Activated CD4-positive, alpha-beta T cell treated with anti-CD3 and anti-CD28 coated beads for 36 hours (primary cell): ENCODE results near the gene NUP153. TPM values are rescaled to one million over a fixed set of nuclear protein-coding genes. Genes with fewer than 3 reads are reported as not detected.
"Not testable (repeated sequence)": the region's sequence is repeated elsewhere in the genome, so short reads cannot be mapped to it uniquely, and the experiment has no call there.

Experiments used
- ATAC-seq: fragments of 200-7000 bp; cut with Tn5 transposase; one replicate; pipeline ENCODE4 v1.10.0; 2021; ENCODE audit warnings: mild to moderate bottlenecking, moderate library complexity
- CTCF ChIA-PET: fragments of 350-600 bp; sonication (Branson Sonifier 250); formaldehyde crosslinking; loops from one replicate; lab custom pipeline; 2021; ENCODE audit warnings: antibody characterized with exemption; lab: Charles Lee
- POLR2A ChIA-PET: fragments of 350-600 bp; sonication (Branson Sonifier 250); formaldehyde crosslinking; loops from one replicate; lab custom pipeline; 2021; ENCODE audit warnings: antibody characterized with exemption, inconsistent platforms; lab: Charles Lee
- DNase-seq: peaks from one replicate; pipeline ENCODE4 v3.0.0-alpha.2; 2020
- H3K27ac Mint-ChIP-seq: one replicate; pipeline ENCODE4 v1.8.0; 2021; ENCODE audit warnings: mixed read lengths
- H3K27me3 Mint-ChIP-seq: one replicate; pipeline ENCODE4 v1.8.0; 2021; ENCODE audit warnings: mixed read lengths
- H3K36me3 Mint-ChIP-seq: one replicate; pipeline ENCODE4 v1.8.0; 2021; ENCODE audit warnings: low read depth, mixed read lengths
- H3K4me1 Mint-ChIP-seq: one replicate; pipeline ENCODE4 v1.8.0; 2021; ENCODE audit warnings: mixed read lengths
- H3K4me3 Mint-ChIP-seq: one replicate; pipeline ENCODE4 v1.8.0; 2021; ENCODE audit warnings: mild to moderate bottlenecking, moderate library complexity, mixed read lengths
- H3K9me3 Mint-ChIP-seq: one replicate; pipeline ENCODE4 v1.8.0; 2021; ENCODE audit warnings: low read depth, mixed read lengths
- intact Hi-C, 2 experiments: fragments of 100-400 bp; cut with DNase I in 1 of 2; cut with micrococcal nuclease in 1 of 2; formaldehyde crosslinking; loops; one replicate each; pipeline versions ENCODE4 v1.14.2 to v1.15.1; 2022 to 2024; cut with DNase I, micrococcal nuclease
- total RNA-seq, 2 experiments: library from RNA; stranded (reverse); gene quantifications; one replicate each; pipeline ENCODE4 v1.2.3, GENCODE V29; 2021

The NUP153 gene
- total RNA-seq, 2 experiments from 2014 or later: 81.0 to 99.8 TPM

DNA sequence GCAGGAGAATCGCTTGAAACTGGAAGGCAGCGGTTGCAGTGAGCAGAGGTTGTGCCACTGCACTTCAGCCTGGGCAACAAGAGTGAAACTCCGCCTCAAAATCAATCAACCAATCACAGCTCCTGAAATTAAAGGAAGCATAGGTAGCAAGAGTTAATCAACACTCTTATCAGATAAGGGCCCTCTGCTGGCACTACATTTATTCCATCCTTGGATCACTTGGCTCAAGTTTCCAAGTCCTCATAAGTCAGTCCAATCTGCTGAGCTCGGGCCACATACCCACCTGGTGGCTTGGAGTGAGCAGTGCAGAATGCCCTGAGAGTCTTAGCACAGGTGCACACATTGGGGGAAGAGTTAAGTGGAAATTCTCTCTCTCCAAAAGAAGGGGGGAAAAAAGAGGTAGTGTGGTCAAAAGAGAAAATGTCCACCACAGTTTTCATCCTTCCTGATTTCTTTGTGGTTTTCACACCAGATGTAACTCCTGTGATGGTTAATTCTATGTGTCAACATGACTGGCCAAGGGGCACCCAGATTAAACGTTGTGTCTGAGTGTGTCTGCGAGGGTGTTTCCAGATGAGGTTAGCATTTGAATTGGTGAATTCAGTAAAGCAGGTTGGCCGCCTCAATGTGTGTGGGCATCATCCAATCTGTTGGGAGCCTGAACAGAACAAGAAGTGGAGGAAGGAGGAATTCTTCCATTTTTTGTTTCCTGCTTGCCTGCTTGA, 120.8 kb downstream of the NUP153 start:
- ChIA-PET POLR2A (no interaction called here), CTCF (interaction anchor here (0.7 to 1.5 kb wide), 2 partner anchors 20 to 228 kb away, joined by 3 to 4 read pairs; no protein-coding TSS in a partner anchor)
- no peak for ATAC-seq

DNA sequence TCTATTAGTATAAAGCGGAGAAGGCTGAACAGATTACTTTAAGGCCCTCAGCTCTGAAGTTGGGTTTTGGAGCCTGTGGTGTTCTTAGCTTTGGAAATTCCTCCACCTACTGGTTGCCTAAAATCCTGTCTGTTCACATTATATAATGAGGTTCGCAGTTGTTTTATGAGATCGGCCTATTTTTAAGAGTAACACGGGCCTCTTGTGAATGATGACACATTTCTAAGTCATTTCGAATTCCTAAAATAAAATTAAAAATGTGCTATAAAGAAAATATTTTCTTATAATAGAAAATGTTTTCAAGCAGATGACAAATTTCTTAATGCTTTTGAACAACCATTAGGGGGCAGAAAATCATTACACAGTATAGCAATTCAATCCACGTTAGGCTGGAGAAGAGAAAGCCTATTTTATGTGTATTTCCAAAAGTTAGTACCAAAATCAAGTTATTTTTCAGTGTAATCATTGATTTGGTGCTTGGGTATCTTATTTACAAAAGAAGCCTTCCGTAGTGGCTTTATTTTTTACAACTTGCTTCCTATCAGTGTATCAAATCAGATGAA, 122.4 kb downstream of the NUP153 start:
- Mint-ChIP-seq H3K4me3 (no peak overlapping the region), H3K27me3 (peaks cover 5% of the 10 kb centered on the region), H3K36me3 (no peaks in the 10 kb centered on the region), H3K4me1 (peaks cover 12% of the 10 kb centered on the region), H3K27ac (no peak overlapping the region), H3K9me3 (peaks cover 4% of the 10 kb centered on the region)
- POLR2A ChIA-PET: no interaction called here
- CTCF ChIA-PET: interaction anchor here (0.5 to 1.2 kb wide), 20 partner anchors 9 to 1012 kb away, joined by 3 to 6 read pairs (median 3); no protein-coding TSS in a partner anchor
- ATAC-seq (peak; percentile 56), DNase-seq (no peak)
- intact Hi-C loops: loop anchor here (1.0 to 5.0 kb wide), 5 partner anchors 79 to 428 kb away; partner anchors contain the start of gene RBM24 (in 1 of the 2)

More for the DNA sequence above, 120.8 kb downstream of the NUP153 start:
- Mint-ChIP-seq H3K27me3 (peaks cover 4% of the 10 kb centered on the region), H3K4me1 (peaks cover 18% of the 10 kb centered on the region), H3K4me3 (no peak overlapping the region), H3K36me3 (no peaks in the 10 kb centered on the region), H3K9me3 (peaks cover 4% of the 10 kb centered on the region), H3K27ac (no peak overlapping the region)
- DNase-seq: peak; percentile 18
- intact Hi-C loops: no loop called here

DNA sequence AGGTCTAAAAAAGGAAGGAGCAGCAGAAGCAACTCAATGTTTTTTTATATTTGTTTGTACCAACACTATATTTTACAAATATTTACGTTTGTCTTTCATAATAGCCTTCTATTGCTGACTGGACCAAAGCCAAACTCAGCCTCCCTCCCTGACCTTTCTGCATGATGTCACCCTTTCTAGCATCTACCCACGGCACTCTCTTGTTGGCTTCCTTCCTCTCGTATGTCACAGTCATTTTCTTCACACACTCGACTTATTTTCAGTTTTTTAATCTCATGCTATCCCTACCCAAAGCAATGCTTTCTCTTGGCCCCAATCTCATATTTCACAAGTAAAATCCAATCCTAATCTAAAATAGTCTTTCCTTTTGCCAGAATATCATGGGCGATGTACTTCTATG, 122.9 kb downstream of the NUP153 start:
- H3K27ac Mint-ChIP-seq: no peak overlapping the region
- H3K9me3 Mint-ChIP-seq: peaks cover 4% of the 10 kb centered on the region
- peaks cover 7% of the 10 kb centered on the region for H3K4me1 Mint-ChIP-seq
- POLR2A ChIA-PET: no interaction called here
- DNase-seq (peak; percentile 18), ATAC-seq (peak; percentile 24)
- no peaks in the 10 kb centered on the region for H3K36me3 Mint-ChIP-seq
- CTCF ChIA-PET: interaction anchor here (0.5 to 1.2 kb wide), 19 partner anchors 8 to 1012 kb away, joined by 3 to 6 read pairs (median 3); no protein-coding TSS in a partner anchor
- intact Hi-C loops: loop anchor here (1.0 to 5.0 kb wide), 5 partner anchors 79 to 428 kb away; partner anchors contain the start of gene RBM24 (in 1 of the 2)
- H3K27me3 Mint-ChIP-seq: peaks cover 5% of the 10 kb centered on the region
- no peak overlapping the region for H3K4me3 Mint-ChIP-seq

DNA sequence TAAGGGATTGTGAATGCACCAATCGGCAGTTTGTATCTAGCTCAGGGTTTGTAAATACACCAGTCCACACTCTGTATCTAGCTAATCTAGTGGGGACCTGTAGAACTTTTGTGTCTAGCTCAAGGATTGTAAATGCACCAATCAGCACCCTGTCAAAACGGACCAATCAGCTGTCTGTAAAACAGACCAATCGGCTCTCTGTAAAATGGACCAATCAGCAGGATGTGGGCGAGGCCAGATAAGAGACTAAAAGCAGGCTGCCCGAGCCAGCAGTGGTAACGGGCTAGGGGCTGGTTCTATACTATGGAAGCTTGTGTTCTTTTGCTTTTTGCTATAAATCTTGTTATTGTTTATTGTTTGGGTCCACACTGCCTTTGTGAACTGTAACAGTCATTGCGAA, 125.4 kb downstream of the NUP153 start:
- CTCF ChIA-PET: interaction anchor here (0.9 to 1.7 kb wide), 4 partner anchors 9 to 223 kb away, joined by 3 to 4 read pairs (median 4); no protein-coding TSS in a partner anchor
- H3K4me3 Mint-ChIP-seq, H3K36me3 Mint-ChIP-seq, POLR2A ChIA-PET, H3K4me1 Mint-ChIP-seq, H3K27ac Mint-ChIP-seq, H3K27me3 Mint-ChIP-seq, ATAC-seq: not testable (repeated sequence)
- DNase-seq: peak; percentile 30
- intact Hi-C loops: loop anchor here in 1 of 2 experiments (5.0 kb wide), 1 partner anchor 299 kb away; the partner anchor contains the start of gene RBM24
- peaks cover 13% of the 10 kb centered on the region for H3K9me3 Mint-ChIP-seq

DNA sequence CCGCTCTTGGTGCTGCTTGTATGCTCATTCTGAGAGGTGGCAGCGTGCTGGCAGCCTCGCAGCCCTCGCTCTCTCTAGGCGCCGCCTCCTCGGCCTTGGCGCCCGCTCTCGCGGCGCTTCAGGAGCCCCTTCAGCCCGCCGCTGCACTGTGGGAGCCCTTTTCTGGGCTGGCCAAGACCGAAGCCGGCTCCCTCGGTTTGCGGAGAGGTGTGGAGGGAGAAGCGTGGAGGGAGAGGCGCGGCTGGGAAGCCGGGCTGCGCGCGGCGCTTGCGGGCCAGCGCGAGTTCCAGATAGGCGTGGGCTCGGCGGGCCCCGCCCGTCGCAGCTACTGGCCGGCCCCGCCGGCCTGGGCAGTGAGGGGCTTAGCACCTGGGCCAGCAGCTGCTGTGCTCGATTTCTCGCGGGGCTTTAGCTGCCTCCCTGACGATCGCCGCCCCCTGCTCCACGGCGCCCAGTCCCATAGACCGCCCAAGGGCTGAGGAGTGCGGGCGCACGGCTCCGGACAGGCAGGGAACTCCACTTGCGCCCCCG, 126.1 kb downstream of the NUP153 start:
- ChIA-PET CTCF (interaction anchor here (0.6 to 1.4 kb wide), 4 partner anchors 10 to 223 kb away, joined by 3 to 4 read pairs (median 3); no protein-coding TSS in a partner anchor), POLR2A (interaction anchor here (0.6 kb wide), 1 partner anchor 122 kb away, joined by 3 read pairs; no protein-coding TSS in a partner anchor)
- H3K27me3 Mint-ChIP-seq: peaks cover 8% of the 10 kb centered on the region
- peaks cover 6% of the 10 kb centered on the region for H3K4me1 Mint-ChIP-seq
- H3K9me3 Mint-ChIP-seq: peaks cover 13% of the 10 kb centered on the region
- H3K27ac Mint-ChIP-seq: no peak overlapping the region
- ATAC-seq: peak; percentile 80
- no peaks in the 10 kb centered on the region for H3K36me3 Mint-ChIP-seq
- intact Hi-C loops: loop anchor here in 1 of 2 experiments (5.0 kb wide), 1 partner anchor 298 kb away; the partner anchor contains the start of gene RBM24
- H3K4me3 Mint-ChIP-seq: peak overlapping the region; percentile 61
- peak; percentile 63 for DNase-seq

DNA sequence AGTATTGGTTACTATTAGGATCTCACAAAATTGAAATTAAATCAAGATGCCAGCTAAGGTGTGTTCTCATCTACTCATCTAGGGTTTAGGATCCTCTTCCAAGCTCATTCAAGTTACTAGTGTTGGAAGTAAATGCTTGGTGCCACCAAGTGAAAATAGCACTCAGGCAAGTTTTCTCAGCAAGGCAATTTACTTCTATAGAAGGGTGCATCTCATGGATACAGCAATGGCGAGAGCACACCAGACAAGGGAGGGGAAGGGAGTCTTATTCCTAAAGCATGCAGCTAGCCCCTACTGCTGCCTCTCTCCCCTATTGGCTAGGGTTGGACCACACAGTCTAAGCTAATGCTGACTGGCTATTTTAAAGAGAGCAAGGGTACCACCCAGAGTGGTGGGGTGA, 129.7 kb downstream of the NUP153 start:
- intact Hi-C loops: no loop called here
- peaks cover 13% of the 10 kb centered on the region for H3K27me3 Mint-ChIP-seq
- H3K4me1 Mint-ChIP-seq: no peaks in the 10 kb centered on the region
- no peaks in the 10 kb centered on the region for H3K36me3 Mint-ChIP-seq
- CTCF ChIA-PET: no interaction called here
- H3K27ac Mint-ChIP-seq: no peak overlapping the region
- POLR2A ChIA-PET: no interaction called here
- DNase-seq: no peak
- ATAC-seq: no peak
- no peak overlapping the region for H3K4me3 Mint-ChIP-seq
- H3K9me3 Mint-ChIP-seq: peaks cover 13% of the 10 kb centered on the region

DNA sequence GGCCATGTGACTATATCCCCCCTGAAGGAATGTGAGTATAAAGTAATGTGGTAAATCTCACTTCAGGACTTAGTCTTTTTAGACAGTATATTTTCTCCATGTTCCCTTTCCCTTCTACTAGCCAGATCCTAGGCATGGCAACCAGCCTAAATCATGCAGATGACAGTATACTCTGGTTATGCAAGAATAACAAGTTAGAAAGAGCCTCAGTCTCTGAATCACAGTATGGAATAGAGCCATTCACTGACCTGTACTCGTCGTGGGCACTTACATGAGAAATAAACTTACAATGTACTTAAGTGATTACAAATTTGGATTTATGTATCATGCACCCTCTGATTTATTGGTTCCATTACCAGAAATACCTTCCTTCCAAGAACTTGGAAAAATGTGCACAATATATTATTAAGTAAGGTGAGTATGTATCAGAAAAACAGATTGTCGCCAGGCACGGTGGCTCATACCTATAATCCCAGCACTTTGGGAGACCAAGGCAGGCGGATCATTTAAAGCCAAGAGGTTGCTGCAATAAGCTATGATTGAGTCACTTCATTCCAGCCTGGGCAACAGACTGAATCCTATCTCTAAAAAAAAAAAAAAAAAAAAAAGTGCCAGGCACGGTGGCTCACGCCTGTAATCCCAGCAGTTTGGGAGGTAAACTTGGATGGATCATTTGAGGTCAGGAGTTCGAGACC, 131.7 kb downstream of the NUP153 start:
- H3K9me3 Mint-ChIP-seq: peaks cover 9% of the 10 kb centered on the region
- POLR2A ChIA-PET: no interaction called here
- no peak overlapping the region for H3K4me3 Mint-ChIP-seq
- no peak for DNase-seq
- peaks cover 10% of the 10 kb centered on the region for H3K27me3 Mint-ChIP-seq
- ATAC-seq: no peak
- H3K4me1 Mint-ChIP-seq: no peaks in the 10 kb centered on the region
- intact Hi-C loops: no loop called here
- CTCF ChIA-PET: interaction anchor here (0.6 to 0.9 kb wide), 2 partner anchors 9 to 446 kb away, joined by 4 to 5 read pairs; no protein-coding TSS in a partner anchor
- H3K27ac Mint-ChIP-seq: no peak overlapping the region
- no peaks in the 10 kb centered on the region for H3K36me3 Mint-ChIP-seq

DNA sequence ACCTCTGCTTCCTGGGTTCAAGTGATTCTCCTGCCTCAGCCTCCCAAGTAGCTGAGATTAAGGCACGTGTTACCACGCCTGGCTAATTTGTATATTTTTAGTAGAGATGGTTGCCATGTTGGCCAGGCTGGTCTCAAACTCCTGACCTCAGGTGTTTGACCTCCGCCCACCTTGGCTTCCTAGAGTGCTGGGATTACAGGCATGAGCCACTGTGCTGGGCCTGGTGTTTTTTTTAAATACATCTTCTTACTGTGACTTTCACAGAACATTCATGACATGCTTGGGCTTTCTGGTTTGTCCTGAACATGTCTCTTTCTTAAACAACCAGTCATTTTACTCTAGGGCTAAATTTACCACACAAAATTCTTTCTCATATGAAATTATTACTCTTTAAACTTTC, 141.3 kb downstream of the NUP153 start:
- H3K36me3 Mint-ChIP-seq: no peaks in the 10 kb centered on the region
- no peak for DNase-seq
- CTCF ChIA-PET: no interaction called here

More for the DNA sequence above, 141.3 kb downstream of the NUP153 start:
- POLR2A ChIA-PET: no interaction called here
- Mint-ChIP-seq H3K4me3 (no peak overlapping the region), H3K9me3 (peaks cover 13% of the 10 kb centered on the region), H3K27ac (no peak overlapping the region), H3K27me3 (peaks cover 3% of the 10 kb centered on the region), H3K4me1 (no peaks in the 10 kb centered on the region)
- intact Hi-C loops: no loop called here
- ATAC-seq: no peak

Other genes starting within 250 kb of the NUP153 start
- gene FAM8A1, start 106.6 kb downstream of the NUP153 start, total RNA-seq: 1 to 10 TPM; 3.3 to 4.1 TPM